Esophagus (tissue), 2 donors: Measurements from ENCODE around the gene TMEM237. TPM values are rescaled to one million over a fixed set of nuclear protein-coding genes. Genes with fewer than 3 reads are reported as not detected.

Experiments
- H3K27ac ChIP-seq, 2 donors: one replicate each; pipeline ENCODE4 v1.5.1; 2013; ENCODE audit warnings: low read depth in 2 of 2, mild to moderate bottlenecking in 2 of 2, inconsistent platforms in 1 of 2, low read length in 1 of 2, moderate library complexity in 1 of 2
- H3K27me3 ChIP-seq, 2 donors: one replicate each; pipeline ENCODE4 v1.6.1; 2013; ENCODE audit warnings: low read length in 2 of 2, control low read depth in 1 of 2, mild to moderate bottlenecking in 1 of 2; ENCODE audit not compliant: insufficient read depth in 2 of 2, control insufficient read depth in 1 of 2
- H3K36me3 ChIP-seq, 2 donors: one replicate each; pipeline ENCODE4 v1.6.1; 2013; ENCODE audit warnings: low read length in 1 of 2; ENCODE audit not compliant: control insufficient read depth in 2 of 2, insufficient read depth in 2 of 2
- H3K4me1 ChIP-seq, 2 donors: one replicate each; pipeline ENCODE4 v1.6.1; 2013; ENCODE audit warnings: low read length in 1 of 2; ENCODE audit not compliant: control insufficient read depth in 2 of 2, insufficient read depth in 2 of 2
- H3K4me3 ChIP-seq, 2 donors: one replicate each; pipeline ENCODE4 v1.5.1; 2013; ENCODE audit warnings: low read length in 2 of 2, mild to moderate bottlenecking in 2 of 2, low read depth in 1 of 2, moderate library complexity in 1 of 2
- H3K9me3 ChIP-seq, 2 donors: one replicate each; pipeline ENCODE4 v1.6.1; 2013; ENCODE audit warnings: mild to moderate bottlenecking in 2 of 2, low read depth in 1 of 2, low read length in 1 of 2, moderate library complexity in 1 of 2; ENCODE audit not compliant: control insufficient read depth in 2 of 2, insufficient read depth in 1 of 2
- WGBS, 2 donors: extraction: QIAGEN DNeasy Blood & Tissue Kit; methylation state at CpG; one replicate each; pipeline ENCODE4 v1.1.7; 2013; 5-methylcytosine and 5-hydroxymethylcytosine counted together
- polyA plus RNA-seq, 2 donors: library from polyadenylated mRNA; stranded (reverse); fragments of 200-250 nt; gene quantifications; one replicate each; pipeline ENCODE4 v1.2.3, GENCODE V29; 2013
- donor health status: healthy with polysubstance abuse.
- donor health status: Bipolar disorder and iron deficiency.

Gene TMEM237
- polyA plus RNA-seq, 2 donors, result 14.9 to 16.5 TPM

DNA sequence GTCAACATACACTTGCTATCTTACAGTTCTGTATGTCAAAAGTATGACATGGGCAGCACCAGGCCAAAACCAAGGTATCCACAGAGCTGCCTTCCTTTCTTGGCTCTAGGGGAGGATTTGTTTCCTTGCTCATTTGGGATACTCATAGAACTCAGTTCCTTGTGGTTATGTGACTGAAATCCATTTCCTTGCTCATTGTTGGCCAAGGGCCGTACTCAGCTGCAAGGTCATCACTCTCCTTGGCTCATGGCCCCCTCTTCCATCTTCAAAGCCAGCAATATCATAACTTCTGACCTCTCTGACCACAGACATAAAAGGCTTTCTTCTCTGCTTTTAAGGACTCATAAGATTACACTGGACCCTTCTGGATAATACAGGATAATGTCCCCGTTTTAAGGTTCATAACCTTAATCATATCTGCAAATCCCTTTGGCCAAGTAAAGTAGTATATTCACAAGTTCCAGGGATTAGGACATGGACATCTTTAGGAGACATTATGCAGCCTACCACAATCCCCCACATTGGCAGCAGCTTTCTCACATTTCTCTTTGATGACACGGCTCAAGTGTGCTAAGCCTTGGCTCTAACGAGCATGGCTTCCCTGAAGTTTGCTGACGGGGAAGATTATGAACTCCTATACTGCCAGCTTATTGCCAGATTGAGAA lies 20.9 kb downstream of the TMEM237 start:
- Histone ChIP-seq H3K9me3 (no peaks in the 10 kb centered on the region), H3K27me3 (no peaks in the 10 kb centered on the region), H3K36me3 (peaks cover 0 to 4% of the 10 kb centered on the region in 2 donors), H3K27ac (no peak overlapping the region), H3K4me1 (no peaks in the 10 kb centered on the region), H3K4me3 (no peak overlapping the region)
- 83 to 88% methylated on average over 5 of the region's 5 CpGs for WGBS, 2 donors

DNA sequence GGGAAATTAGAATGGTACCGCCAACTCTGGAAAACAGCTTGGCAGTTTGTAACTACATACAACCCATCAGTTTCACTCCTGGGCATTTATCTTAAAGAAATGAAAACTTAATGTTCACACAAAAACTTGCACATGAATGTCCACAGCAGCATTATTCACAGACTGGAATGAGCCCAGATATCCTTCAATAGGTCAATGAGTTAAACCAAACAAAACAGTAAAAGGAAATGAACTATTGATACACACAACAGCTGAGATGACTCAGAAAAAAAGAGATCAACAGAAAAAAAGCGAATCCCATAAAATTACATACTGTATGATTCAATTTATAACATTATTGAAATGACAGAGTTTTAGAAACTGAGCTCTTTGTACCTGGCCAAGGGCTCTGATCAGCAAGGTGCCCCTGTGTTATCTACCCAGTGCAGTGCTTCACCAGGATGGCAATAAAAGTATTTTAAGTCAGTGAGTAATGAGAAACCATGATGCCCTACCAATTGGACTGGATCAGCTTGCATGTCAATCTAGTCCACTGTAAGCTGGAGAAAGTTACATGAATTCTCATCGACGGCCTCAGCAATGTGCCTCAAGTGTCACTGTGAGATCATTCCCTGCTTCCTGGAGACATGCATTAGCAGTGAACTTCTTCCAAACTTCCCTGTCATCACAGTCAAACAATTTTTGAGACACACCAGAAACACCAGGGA lies 21.9 kb downstream of the TMEM237 start:
- no peak overlapping the region for H3K4me3 ChIP-seq
- H3K36me3 ChIP-seq, result peaks cover 0 to 4% of the 10 kb centered on the region in 2 donors
- H3K4me1 ChIP-seq, result no peaks in the 10 kb centered on the region
- no peak overlapping the region for H3K27ac ChIP-seq
- H3K9me3 ChIP-seq, result no peaks in the 10 kb centered on the region
- H3K27me3 ChIP-seq, result no peaks in the 10 kb centered on the region
- 87 to 98% methylated on average over 4 of the region's 4 CpGs for WGBS, 2 donors

DNA sequence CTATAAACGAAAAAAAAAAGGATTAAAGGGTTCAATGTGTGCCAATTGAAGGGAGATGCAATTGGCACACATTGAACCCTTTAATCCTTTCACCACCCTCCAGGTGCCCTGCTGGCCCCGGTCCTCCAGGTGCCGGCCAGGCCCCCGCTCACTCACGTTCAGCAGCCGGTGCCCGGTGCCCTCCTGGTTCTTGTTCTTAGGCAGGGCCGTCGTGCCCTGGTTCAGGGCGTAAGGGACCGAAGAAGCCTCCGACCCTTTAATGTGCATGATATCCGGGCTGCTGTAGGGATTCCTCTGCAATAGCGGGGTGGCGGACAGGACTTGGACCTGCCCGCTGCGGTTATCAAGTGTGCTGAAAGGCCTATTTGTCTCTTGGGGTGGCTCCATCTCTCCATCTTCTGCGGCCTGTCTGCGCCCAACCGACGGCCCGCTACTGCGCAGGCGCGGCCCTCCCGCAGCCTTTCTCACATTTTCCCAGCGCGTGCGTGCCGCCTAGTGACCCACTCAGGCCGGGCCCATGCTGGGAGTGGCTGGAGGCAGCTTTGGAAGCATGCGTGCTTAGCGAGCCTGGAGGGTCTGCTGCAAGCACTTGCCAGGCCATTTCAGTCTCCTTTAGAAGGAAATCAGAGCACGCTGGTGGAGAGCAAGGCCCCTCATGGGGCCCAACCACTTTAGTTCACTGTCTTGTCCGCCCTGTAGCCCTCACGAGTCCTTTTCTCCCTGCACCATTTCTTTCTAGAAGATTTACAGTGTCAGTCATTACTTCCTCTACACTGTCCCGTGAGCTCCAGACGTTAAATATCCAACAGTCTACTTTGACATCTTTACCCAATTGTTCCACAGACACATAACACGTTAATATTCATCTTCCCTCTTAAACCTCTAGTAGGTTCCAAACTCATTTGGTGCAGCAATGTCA lies 24.3 kb downstream of the TMEM237 start:
- no peak overlapping the region for H3K27ac ChIP-seq
- no peak overlapping the region for H3K4me3 ChIP-seq
- WGBS, 2 donors, result 40 to 46% methylated on average over 39 of the region's 39 CpGs
- H3K27me3 ChIP-seq, result no peaks in the 10 kb centered on the region
- no peaks in the 10 kb centered on the region for H3K4me1 ChIP-seq
- H3K9me3 ChIP-seq, result no peaks in the 10 kb centered on the region
- peaks cover 0 to 4% of the 10 kb centered on the region in 2 donors for H3K36me3 ChIP-seq

DNA sequence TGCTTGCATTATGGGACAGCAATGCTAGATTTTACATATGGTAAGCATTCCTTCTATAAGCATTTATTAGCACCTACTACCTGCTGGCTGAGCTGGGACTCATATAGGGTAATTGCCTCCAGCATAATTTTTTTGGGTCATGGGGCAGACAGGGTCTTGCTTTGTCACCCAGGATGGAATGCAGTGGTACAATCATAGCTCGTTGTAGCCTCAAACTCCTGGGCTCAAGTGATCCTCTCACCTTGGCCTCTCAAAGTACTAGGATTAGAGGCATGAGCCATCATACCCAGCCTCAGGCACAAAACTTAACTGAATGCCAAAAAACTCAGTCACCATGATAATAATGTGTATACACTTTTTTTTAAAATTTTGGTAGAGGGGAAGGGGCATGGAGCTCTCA lies 35.3 kb downstream of the TMEM237 start:
- Histone ChIP-seq H3K4me1 (no peaks in the 10 kb centered on the region), H3K27ac (no peak overlapping the region), H3K27me3 (no peaks in the 10 kb centered on the region), H3K4me3 (no peak overlapping the region), H3K36me3 (no peaks in the 10 kb centered on the region), H3K9me3 (no peaks in the 10 kb centered on the region)
- WGBS, 2 donors, result 43 to 75% methylated on average over 1 of the region's 1 CpG

DNA sequence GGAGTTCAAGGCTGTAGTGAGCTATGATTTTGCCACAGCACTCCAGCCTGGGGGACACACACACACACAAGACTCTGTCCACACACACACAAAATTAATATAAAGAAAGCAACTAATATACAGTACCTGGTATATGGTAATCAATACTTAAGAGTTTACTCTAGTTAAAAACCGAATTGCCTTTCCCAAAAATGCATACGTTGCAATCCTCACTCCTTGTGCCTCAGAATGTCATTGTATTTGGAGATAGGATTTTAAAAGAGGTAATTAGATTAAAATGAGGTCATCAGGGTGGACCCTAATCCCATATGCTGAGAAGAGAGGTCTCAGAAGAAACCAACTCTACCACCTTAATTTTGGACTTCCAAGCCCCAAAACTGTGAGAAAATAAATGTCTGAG lies 35.7 kb downstream of the TMEM237 start:
- H3K27me3 ChIP-seq, result no peaks in the 10 kb centered on the region
- WGBS, 2 donors, result 80 to 86% methylated on average over 2 of the region's 2 CpGs
- no peaks in the 10 kb centered on the region for H3K9me3 ChIP-seq
- H3K4me3 ChIP-seq, result no peak overlapping the region
- H3K36me3 ChIP-seq, result no peaks in the 10 kb centered on the region
- H3K4me1 ChIP-seq, result no peaks in the 10 kb centered on the region
- H3K27ac ChIP-seq, result no peak overlapping the region

DNA sequence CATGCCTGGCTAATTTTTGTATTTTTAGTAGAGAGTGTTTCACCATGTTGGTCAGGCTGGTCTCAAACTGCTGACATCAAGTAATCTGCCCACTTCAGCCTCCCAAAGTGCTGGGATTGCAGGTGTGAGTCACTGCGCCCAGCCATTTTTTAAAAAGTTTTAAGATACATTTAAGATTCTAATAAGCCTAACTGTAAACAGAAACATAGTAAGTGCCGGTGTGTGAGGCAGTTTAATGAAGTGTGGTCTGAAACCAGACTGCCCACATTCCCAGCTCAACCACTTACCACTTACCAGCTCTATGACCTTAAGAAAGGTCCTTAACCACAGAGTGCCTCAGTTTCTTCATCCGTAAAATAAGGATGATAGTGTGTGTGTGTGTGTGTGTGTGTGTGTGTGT lies 42.4 kb downstream of the TMEM237 start:
- Histone ChIP-seq H3K36me3 (no peaks in the 10 kb centered on the region), H3K4me1 (no peaks in the 10 kb centered on the region), H3K27me3 (no peaks in the 10 kb centered on the region), H3K4me3 (no peak overlapping the region), H3K27ac (no peak overlapping the region), H3K9me3 (no peaks in the 10 kb centered on the region)
- 83% methylated on average over 3 of the region's 3 CpGs for WGBS, 2 donors

DNA sequence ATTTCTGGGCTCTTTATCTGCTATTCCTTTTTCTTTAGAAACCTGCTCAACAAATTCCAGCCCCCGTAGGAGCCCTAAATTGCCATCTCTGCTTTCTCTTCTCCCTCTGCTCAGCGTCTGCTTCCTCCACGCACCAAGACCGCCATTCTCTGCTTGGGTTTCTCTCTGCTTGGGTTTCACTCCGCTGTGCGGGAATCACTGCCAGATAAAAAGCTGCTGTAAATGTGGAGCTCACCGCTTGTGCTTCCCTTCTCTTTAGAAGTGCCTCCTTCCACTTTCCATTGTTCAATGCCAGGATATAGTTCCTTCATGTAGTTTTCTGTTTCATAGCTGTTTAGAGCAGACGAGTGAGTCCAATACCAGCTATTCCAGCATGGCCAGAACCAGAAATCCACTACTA lies 45.9 kb downstream of the TMEM237 start:
- 70 to 73% methylated on average over 8 of the region's 8 CpGs for WGBS, 2 donors
- H3K27me3 ChIP-seq, result no peaks in the 10 kb centered on the region
- H3K27ac ChIP-seq, result no peak overlapping the region
- H3K4me1 ChIP-seq, result no peaks in the 10 kb centered on the region
- no peaks in the 10 kb centered on the region for H3K9me3 ChIP-seq
- H3K4me3 ChIP-seq, result no peak overlapping the region
- no peaks in the 10 kb centered on the region for H3K36me3 ChIP-seq

DNA sequence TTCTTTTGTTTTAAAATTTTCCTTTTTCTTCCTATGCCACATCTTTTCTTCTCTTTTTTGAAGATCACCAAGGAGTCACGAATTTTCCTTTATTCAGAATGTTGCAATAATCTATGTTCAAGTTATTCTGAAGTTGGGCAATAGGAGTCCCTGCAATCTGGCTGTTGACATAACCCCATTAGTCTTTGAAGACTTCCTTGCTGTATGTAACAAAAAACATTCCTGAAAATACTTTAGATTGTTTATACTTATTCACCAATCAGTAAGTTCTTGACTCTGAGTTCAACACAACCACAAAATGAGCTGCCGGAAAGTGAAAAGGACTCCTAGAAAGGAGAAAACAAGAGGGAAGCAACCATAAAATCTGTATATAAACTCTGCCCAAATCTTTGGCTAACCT lies 62.8 kb downstream of the TMEM237 start:
- no peaks in the 10 kb centered on the region for H3K4me1 ChIP-seq
- H3K27ac ChIP-seq, result no peak overlapping the region
- no peaks in the 10 kb centered on the region for H3K27me3 ChIP-seq
- H3K36me3 ChIP-seq, result no peaks in the 10 kb centered on the region
- no peaks in the 10 kb centered on the region for H3K9me3 ChIP-seq
- no peak overlapping the region for H3K4me3 ChIP-seq
- 72 to 85% methylated on average over 2 of the region's 2 CpGs for WGBS, 2 donors

DNA sequence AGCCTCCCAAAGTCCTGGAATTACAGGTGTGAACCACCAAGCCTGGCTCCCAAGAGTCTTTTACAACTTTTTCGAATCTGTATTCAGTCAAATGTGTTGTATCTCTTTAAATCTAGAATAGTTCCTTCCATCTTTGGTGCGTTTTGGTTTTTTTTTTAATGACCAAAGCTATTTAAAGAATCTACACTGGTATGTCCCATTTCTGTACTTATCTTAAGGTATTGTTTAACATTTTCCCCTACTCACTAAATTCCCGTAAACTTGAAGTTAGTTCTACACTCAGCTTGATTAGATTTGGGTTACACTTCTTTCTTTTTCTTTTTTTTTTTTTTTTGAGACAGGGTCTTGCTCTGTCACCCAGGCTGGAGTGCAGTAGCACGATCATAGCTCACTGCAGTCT lies 63.8 kb downstream of the TMEM237 start:
- H3K27ac ChIP-seq, result no peak overlapping the region
- 74 to 78% methylated on average over 4 of the region's 4 CpGs for WGBS, 2 donors
- no peaks in the 10 kb centered on the region for H3K4me1 ChIP-seq
- no peaks in the 10 kb centered on the region for H3K9me3 ChIP-seq
- H3K27me3 ChIP-seq, result no peaks in the 10 kb centered on the region
- H3K36me3 ChIP-seq, result no peaks in the 10 kb centered on the region
- no peak overlapping the region for H3K4me3 ChIP-seq
